Measurements from ENCODE around the gene KCNQ1.

The KCNQ1 gene

GRCh38 chr11:2865922-2866577 lies 421.2 kb downstream of the KCNQ1 start:
- DNase-seq (ENCODE audit: insufficient read length, low spot score), result no peak
- no peak for TF ChIP-seq CTCF (IDR thresholded peaks at IDR 0.05; ENCODE audit: insufficient read depth, missing control alignments)
- no peak for FAIRE-seq

- TF ChIP-seq CTCF (IDR thresholded peaks at IDR 0.05; ENCODE audit: insufficient read depth, missing control alignments), result no peak
- no peak for FAIRE-seq
- no peak for DNase-seq (ENCODE audit: insufficient read length, low spot score)
These were observed 422.3 kb downstream of the KCNQ1 start for GRCh38 chr11:2867142-2867541.

- no peak for DNase-seq (ENCODE audit: insufficient read length, low spot score)
- TF ChIP-seq CTCF (IDR thresholded peaks at IDR 0.05; ENCODE audit: insufficient read depth, missing control alignments), result no peak
- no peak for FAIRE-seq
These were observed 423.1 kb downstream of the KCNQ1 start for GRCh38 chr11:2867722-2868505.

- TF ChIP-seq CTCF (IDR thresholded peaks at IDR 0.05; ENCODE audit: insufficient read depth, missing control alignments), result no peak
- FAIRE-seq, result no peak
- DNase-seq (ENCODE audit: insufficient read length, low spot score), result no peak
These were observed 423.8 kb downstream of the KCNQ1 start for GRCh38 chr11:2868506-2869133.

GRCh38 chr11:2869134-2869526 lies 424.3 kb downstream of the KCNQ1 start:
- TF ChIP-seq CTCF (IDR thresholded peaks at IDR 0.05; ENCODE audit: insufficient read depth, missing control alignments), result no peak
- DNase-seq (ENCODE audit: insufficient read length, low spot score) (no peak), FAIRE-seq (no peak)

- no peak for DNase-seq (ENCODE audit: insufficient read length, low spot score)
- no peak for FAIRE-seq
- TF ChIP-seq CTCF (IDR thresholded peaks at IDR 0.05; ENCODE audit: insufficient read depth, missing control alignments), result no peak
These were observed 425.0 kb downstream of the KCNQ1 start for GRCh38 chr11:2869561-2870427.
